SIG-M5 (cell line): ENCODE measurements around the gene MRPL34.

Experiments used
- DNase-seq: peaks from one replicate; lab custom pipeline; 2025; lab: John Stamatoyannopoulos, UW

Gene MRPL34

DNA sequence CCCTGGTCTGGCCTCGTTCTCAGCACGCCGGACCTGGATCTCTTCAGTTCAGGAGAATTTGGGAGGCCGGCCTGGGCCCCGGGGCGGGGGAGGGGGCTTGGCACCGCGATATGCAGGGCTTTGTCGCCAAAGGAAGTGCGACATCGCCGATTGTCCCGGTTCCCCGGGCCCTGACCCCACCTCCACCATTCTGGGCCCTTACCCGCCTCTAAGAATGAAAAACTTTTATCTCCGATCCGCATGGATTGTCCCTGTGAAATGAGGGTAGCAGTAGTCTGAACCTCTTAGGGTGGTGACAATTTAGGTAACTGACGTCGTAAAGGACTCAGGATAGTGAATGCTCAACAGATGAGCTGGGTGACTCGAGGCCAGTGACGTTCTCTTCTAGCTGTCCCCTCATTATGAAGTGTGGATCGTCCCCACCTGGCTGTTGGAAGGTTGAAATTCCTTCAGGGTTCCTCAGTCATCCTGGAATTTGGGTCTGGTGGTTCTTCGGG lies 4.3 kb downstream of the MRPL34 start:
- DNase-seq = no peak

- no peak for DNase-seq
Observed at GRCh38 chr19:17311455-17312188, 6.0 kb downstream of the MRPL34 start.

- no peak for DNase-seq
Observed at GRCh38 chr19:17312189-17313113, 6.8 kb downstream of the MRPL34 start.

GRCh38 chr19:17314007-17314593 lies 8.4 kb downstream of the MRPL34 start:
- DNase-seq = no peak

DNA sequence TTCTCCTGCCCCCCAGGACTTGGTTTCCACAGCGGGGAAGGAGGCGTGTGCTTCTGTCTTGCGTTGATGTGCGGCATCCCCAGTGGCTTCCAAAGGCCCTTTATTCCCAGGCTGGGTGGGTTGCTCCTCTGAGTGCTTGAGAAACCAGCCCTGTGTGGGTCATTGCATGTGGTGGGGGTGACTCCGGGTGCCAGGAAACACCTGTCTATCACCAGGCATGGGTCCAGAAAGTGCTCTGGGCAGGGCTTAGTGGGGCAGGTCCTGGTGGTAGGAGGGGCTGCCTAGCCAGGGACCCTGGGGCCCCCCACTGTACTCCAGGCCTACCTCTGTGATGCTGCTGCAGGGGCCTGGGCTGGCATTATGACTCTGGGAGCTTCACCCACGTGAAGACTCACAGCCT lies 13.3 kb downstream of the MRPL34 start:
- DNase-seq = no peak

- DNase-seq = no peak
Observed at GRCh38 chr19:17319473-17320238, 14.0 kb downstream of the MRPL34 start.

GRCh38 chr19:17320435-17320834 lies 14.8 kb downstream of the MRPL34 start:
- no peak for DNase-seq

- no peak for DNase-seq
Observed at GRCh38 chr19:17321655-17322489, 16.2 kb downstream of the MRPL34 start.

DNA sequence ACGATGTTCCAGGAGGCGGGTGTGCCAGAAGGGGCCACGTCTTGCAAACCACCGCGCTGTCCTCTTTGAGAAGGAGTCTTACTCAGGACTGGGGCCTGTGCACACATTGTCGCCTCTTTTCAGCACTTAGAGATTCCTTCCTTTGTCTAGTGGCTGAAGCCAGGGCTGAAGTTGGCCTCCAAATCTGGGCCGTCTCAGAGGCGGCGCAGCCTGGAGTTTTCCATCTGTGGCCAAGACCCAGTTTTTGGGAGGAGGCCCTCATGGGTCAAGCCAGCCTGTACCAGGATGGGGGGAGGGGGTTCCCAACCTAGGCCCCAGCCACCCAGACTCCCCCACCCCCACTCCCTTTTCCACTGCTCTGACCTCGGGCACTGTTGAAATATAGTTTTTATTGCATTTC lies 17.2 kb downstream of the MRPL34 start:
- DNase-seq = no peak

- no peak for DNase-seq
Observed at GRCh38 chr19:17323300-17323963, 17.8 kb downstream of the MRPL34 start.

DNA sequence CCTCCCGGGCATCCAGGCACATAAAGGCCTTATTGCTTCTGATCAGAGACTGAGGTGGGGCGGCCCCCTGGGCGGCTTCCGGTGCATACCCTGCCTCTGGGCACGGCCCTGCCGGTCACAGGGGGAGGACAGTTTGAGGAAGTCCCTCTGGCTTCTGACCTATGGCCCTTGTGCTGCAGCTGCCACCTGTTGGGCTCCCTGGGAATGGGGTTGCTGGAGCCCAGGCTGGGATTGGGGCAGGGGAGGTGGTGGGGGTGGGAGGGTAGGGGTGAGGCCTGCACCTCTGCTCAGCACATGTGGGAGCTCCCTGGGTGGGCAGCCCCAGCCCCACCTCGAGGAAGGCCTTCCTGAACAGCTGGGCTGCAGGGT lies 18.3 kb downstream of the MRPL34 start:
- no peak for DNase-seq

GRCh38 chr19:17324357-17325114 lies 18.9 kb downstream of the MRPL34 start:
- no peak for DNase-seq

GRCh38 chr19:17325133-17325532 lies 19.5 kb downstream of the MRPL34 start:
- DNase-seq = no peak

GRCh38 chr19:17325881-17326594 lies 20.4 kb downstream of the MRPL34 start:
- no peak for DNase-seq

GRCh38 chr19:17326595-17326966 lies 20.9 kb downstream of the MRPL34 start:
- DNase-seq = no peak

- DNase-seq = no peak
Observed at GRCh38 chr19:17327068-17327653, 21.5 kb downstream of the MRPL34 start.

GRCh38 chr19:17327654-17328516 lies 22.2 kb downstream of the MRPL34 start:
- no peak for DNase-seq
